ENCODE measurements around the gene KLHDC7A.
"Not testable (repeated sequence)": the region's sequence is repeated elsewhere in the genome, so short reads cannot be mapped to it uniquely, and the experiment has no call there.

Gene KLHDC7A

DNA sequence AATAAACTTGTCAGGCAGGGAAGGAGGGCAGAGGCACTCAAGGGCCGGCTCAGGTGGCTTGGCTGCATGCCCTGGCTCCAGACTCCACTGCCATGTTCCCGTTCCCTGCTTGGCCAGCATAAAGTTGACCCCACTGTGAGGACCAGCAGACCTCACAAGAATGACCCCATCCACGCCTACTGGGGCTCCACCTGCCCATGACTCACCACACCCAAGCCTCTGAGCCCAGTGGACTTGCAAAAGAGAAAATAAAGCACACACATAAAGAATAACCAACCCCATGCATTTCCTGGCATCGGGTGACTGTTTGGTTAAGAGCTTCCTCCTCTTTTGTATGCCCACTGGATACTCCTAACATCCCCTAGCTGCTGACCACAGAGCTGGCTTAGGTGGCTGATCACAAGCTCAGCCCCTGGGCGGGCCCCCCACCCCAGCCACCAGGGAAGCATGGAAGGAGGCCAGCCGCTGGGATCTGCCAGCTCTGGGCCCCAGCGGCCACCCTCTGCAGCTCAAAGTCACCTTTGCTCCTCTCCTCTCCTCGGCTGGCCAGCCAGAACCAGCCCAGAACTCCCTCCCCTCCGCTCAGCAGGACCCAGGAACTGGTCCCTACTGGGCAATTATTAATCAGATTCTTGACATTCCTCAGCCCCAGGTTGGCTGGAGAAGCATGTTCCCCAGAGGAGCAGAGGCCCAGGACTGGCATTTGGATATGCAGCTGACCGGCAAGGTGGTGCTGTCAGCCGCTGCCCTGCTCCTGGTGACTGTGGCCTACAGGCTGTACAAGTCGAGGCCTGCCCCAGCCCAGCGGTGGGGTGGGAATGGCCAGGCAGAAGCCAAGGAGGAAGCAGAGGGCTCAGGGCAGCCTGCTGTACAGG, at the start of gene KLHDC7A:
Gene KLHDC7A (plus strand): TSS at position 616 of the 875 bp plus-strand sequence. CDS start 52 bp downstream, at position 668.
- no peak for DNase-seq

DNA sequence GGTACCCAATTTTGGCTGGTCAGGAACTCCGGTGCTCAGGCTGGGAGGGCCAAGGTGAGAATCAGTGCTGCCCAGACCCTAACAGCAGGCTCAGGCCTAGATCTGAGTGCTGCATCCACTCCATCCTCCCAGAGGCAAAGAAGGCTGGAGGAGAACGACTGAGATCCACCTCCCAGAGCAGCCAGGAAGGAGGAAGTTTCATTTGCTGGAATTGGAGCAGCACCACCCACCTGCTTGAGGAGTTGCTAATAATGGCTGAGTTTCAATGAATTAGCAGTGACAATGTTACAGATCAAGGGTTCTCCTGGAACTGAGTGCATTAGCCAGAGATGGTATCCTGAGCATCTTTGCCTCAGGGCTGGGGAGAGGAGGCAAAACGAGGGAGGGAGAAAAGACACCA, 46.7 kb upstream of the KLHDC7A start:
- no peak for DNase-seq

DNA sequence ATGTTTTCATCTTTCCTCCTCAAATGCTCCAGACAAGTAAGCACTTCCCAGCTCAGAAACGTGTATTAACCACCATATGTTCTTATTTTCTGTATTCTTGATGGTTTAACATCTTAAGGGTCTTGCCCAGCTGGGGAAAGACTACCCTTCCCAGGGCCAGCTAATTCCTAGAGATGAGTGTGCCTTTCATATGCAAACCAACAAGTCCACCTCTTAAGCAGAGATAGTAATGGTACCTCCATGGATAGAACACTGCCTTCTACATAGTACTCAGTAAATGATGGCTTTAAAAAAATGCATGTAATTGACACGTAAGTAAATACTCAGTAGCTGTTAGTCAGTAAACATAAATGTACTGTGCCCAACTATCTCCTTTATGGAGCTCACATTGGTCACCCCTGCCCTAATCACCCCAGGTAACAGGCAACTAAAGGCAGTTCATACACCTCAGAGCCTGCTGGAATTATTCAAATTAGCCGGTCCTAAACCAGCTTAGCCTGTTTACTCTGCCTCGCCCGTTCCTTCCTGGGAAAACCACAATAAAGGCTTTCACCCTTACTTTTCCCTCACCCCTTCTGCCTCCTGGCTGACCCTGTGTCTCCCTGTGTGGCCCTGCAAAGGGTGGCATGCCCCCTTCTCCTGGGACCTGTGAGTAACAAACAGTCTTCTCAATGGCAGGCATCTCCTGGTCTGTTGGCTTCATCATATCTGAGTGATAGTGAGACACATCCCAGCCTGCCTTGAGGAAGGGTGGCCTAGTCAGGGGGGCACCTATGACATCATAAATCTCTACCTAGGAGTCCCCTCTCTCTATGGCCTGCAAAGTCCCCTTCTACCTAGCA, 40.1 kb upstream of the KLHDC7A start:
- no peak for DNase-seq

DNA sequence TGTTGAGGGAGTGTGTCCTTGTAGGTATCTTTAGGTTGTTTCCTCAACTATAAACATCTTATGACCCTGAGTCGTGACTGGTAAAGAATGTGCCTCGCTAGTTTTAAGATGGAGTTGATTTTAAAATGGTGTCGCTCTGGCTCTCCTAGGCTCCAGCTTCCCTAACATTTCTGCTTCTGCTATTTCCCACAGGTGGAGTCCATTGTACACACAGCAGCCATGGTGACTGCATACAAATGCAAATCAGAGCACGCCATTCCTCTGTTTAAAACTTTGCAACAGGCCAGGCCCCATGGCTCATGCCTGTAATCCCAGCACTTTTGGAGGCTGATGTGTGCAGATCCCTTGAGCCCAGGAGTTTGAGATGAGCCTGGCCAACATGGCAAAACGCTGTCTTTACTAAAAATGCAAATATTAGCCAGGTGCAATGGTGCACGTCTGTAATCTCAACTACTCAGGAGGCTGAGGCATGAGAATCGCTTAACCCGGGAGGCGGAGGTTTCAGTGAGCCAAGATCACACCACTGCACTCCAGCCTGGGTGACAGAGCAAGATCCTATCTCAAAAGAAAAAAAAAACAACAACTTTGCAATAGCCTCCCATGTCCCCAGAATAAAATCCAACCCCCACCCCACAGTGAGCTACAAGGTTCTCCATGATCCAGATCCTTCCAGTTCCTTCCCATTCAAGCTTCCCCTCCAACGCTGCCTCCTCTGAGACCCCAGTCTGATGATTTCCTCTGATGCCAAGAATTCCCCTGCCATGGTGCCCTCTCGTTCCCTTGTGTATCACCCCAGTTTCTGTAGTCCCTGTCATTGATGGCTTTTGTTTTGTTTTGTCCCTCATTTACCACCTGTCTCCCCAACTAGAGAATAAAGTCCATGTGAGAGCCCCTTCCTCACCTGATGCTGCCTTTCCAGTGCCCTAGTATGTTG, 36.9 kb upstream of the KLHDC7A start:
- no peak for DNase-seq

DNA sequence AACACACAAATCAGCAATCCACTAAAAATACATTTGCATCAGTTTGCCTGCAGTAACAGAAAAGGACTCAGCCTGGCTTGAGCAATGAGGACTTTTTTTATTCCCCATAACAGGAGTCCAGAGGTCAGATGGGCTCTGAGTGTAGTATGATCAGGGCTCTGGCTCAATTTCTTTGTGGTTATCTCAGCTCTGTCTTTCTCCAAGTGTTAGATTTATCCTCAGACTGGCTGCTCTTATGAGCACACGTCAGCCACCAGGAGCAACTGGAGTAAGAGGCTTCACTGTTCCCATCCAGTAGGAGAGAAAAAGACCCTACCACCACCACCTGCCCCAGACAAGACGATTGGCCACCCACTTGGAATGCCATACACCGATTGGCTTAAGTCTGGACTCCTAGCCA, 36.2 kb upstream of the KLHDC7A start:
- no peak for DNase-seq

DNA sequence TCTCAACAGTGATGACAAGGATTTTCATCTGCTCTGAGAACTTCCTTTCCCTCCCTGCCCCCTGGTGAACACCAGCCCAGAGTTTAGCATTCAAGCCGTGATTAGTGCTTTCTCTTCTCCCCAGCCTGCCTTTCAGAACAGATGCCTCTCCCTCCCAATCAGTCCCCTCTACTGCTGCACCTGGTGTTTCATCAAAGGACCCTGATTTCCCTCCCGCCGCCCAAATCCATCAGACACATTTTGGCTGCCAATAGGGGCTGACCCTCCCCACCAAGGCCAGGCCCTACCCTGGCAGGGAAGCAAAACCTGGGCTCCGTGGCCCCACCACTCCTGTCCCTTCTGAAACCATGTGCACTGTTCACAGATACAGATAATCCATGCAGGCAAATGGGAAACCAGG, 34.0 kb upstream of the KLHDC7A start:
- DNase-seq, result no peak

DNA sequence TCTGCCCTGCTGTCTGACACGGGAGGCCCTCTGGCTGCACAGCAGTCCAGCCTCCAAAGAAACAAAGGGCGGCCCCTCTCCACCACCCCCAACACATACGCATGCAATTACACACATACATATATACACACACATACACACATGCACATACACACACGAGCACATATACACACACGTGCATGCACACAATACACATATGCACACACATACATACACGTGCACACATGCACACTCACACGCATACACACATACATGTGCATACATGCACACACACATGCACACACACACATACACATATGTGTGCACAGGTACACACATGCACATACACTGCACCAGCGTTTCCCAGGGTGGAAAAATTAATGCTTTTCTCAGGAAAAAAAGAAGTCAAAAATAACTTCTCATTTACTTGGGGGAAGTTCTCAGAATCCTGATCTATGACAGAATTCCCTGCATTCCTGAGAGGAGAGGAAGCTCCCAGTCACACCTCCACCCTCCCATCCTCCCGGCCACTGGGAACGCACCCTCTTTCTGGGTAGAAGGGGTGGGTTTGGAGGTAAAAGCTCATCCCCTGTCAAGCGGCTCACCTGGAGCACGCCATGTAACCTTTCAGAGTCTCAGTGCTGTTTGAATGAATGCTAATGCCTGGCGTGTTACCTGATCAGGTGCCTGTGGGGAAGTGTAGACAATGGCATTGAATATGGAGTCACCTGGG, 33.1 kb upstream of the KLHDC7A start:
- DNase-seq, result no peak

DNA sequence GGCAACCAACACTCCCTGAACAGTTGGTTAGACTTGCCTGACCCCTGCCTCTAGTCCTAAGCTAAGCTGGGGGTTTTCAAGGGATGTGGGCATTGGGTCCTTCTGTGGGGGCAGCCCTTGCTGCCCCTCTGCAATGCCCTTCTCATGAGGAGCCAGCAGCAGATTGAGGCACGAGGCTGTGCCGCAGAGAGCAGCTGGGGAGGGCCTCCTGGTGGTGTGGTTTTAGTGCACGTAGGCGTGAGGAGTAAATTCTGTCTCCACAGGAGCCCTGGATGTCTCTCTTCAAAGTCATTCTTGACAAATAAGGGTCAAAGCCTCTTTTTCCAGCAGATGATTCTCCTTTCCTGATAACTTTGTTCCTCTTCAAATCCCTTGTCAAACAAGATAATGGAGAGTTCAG, 31.8 kb upstream of the KLHDC7A start:
- no peak for DNase-seq

DNA sequence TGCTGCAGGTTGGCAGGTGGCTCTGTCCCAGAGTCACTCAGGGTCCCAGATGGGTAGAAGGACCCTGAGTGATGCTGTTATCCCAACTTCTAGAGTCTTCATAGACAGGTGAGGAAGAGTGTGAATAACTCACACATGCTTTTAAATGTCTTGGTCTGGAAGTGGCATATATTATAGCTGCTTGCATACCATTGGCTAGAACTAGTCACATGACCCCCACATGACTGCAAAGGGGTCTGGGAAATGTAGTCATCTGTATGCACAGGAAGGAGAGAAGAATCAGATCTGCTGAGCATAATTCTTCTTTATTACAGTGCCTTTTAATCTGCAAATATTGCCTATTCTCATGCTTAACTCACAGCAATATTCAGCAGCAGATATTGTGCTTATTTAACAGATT, 28.2 kb upstream of the KLHDC7A start:
- peak; percentile 1 for DNase-seq

DNA sequence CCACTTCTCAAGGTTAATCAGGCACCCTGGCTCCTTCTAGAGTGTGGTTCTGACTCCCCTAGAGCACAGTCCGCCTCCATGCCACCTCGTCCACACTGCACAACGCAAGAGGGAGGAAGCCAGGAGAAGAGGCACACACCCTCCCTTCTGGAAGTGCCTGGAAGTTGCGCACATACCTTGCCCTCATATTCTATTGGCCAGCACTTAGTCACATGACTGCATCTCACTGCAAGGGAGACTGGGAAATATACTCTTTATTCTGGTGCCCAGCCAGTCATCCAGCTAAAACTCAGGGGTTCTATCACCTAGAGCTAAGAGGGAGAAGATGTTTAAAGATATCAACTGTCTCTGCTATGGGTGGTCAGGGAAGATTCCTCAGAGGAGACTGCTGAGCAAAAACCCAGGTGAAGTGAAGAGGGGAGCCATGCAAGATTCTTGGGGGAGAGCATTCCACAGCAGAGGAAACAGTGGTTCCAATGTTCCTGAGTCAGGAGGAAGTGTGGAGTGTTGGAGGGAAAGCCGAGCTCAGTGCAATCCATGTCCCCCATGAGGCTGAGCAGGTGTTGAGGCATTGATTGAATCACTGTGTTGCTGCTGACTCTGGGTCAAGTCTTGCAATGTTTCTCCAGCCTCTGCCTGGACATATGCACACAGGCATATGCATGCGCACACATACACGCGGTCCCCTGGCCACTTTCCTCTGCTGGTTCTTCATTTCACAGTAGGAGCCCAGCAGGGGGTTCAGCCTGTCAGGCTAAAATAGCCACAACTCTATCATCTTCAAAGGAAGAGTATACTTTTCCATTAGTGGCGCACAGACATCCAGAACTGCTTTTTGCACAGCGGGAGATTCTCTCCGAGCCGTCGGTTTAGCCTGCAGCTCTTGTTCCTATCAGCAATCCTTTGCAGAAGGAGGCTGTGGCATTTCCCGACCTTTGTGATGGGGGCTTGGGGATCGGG, 22.3 kb upstream of the KLHDC7A start:
- no peak for DNase-seq

DNA sequence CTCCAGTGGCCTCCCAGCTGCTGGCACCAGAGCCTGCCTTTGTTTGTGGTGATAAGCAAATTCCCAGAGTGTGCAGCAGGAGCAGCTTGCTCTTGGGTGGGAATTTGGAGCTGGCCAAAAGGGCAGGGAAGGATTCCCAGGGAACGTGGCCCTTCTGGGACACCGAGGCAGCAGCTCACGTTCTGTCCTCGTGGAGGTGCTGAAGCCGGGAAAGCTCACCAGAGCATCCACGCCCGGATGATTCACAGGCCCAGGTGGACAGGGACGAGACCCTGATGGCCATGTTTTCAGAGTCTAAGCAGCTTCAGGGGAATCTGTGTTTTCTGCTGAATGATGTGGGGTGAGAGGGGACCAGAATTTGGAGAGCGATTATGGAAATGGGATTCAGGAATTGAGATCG, 19.1 kb upstream of the KLHDC7A start:
- DNase-seq, result no peak

DNA sequence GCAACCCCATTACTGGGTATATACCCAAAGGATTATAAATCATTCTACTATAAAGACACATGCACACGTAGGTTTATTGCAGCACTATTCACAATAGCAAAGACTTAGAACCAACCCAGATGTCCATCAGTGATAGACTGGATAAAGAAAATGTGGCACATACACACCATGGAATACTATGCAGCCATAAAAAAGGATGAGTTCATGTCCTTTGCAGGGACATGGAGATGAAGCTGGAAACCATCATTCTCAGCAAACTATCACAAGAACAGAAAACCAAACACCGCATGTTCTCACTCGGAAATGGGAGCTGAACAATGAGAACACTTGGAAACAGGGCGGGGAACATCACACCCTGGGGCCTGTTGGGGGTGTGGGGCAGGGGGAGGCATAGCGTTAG, 18.2 kb upstream of the KLHDC7A start:
- not testable (repeated sequence) for DNase-seq

DNA sequence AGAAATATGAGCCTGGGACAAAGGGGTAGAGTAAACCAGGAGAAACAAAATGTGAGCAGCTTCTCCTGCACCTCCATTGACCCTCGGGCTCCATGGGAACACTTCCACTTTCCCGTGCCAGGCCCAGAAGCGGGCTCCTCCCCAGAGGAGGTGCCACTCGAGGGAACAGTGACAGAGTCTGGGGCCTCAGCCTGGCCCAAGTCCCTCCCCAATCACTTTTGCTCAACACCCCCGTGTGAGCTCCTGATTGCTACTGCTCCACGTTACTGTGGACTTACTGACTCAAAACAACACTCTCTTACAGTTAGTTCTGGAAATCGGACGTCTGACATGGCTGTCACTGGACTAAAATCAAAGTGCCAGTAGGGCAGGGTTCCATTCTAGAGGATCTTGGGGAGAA, 17.7 kb upstream of the KLHDC7A start:
- DNase-seq, result no peak

DNA sequence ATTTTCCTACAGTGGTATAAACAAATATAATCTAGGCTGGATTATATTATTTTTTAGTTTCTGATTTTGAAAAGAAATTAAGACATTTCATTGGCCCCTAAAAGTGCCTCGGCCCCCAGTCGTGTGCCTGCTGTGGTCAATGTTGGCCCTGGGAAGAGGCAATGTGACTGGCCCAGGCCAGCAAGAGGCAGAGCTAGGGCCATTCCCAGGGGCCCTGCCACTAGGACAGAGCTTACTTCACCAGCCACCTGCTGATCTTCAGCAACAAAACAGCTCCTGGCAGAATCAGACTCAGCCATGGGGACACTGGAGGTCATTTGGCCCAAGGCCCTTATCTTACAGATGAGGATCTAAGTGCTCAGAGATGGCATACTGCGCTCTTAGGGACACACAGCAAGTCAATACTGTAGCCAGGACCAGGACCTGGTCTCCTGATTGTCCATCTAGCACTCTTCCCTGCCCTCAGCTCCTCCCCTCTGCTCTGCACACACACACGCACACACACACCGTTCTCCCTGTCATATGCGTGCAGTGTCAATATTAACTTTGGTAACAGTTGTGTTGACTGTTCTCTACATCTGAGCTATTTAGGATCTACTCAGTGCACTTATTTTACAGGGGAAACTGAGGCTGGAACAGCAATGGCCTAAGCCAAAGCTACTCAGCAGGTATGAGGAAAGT, 16.6 kb upstream of the KLHDC7A start:
- DNase-seq, result no peak

DNA sequence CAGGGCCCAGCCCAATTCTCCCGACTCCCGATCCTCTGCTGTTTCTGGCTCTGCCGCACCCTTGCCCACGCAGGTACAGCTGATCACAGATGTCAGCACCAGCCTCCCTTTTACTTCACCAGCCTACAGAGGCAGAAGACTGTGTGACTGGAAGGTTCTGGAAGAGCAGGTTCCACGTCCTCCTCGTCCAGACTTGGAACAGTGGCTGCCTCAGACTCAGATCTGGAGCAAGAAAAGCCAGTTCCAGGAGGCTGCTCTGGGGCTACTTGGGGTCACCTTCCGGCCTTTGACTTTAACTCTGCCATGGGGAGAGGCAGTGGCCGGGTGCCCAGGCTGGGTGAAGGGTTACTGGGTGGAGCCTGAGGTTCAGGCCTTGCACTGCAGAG, 16.1 kb upstream of the KLHDC7A start:
- DNase-seq, result no peak

DNA sequence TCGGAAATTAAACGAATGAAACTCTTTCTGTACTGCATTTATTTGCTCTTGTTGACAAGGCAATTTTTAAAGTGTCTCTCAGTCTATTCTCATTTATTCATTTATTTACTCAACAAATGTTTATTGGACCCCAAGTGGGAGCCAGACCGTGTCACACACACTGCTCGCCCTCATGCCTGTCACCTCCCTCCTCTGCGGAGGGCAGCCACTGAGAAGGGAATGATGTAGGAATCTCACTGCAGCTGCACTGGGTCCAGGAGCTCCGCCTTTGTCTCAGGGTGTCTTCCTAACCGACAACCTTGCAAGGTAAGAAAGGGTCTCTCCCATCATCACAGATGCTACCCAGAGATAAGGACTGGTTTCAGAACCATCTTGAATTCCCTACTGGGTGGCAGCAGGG, 14.1 kb upstream of the KLHDC7A start:
- no peak for DNase-seq

DNA sequence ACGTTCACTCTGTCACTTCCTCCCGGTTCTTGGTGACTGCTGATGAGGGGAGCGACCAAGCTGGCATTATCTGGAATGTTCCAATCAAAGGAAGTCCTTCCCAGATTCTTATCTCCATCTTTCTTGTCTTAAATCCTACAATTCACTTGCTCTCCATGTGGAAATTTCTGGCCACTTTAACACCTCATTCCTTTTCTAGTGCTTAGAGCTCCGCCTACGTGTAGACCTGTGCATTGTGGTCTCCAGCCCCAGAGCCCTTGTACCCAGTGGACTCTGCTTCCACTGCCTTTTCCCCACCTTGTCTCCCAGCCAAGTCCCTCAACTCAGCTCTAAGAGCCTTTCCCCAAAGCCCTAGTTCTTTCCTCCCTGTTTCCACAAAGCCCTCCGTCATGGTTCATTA, 12.2 kb upstream of the KLHDC7A start:
- no peak for DNase-seq

DNA sequence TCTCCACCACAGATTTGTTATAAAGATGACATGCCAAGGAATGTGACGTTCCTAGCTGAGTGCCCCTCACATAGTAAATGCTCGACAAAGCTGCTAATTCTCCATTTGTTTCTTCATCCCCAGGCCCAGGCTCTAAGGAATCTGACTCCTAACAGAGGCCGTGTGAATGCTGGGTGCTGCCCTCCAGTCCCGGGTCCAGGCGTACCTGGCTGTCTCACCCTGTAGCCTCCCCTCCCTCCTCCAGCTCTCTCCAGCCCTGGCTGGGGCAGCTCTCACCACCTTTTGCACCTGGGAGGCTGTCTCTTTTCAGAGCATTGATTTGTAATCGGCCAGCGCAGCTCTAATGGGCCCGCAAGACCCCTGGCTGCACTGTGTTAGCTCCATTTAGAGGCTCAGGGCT, 11.2 kb upstream of the KLHDC7A start:
- no peak for DNase-seq

DNA sequence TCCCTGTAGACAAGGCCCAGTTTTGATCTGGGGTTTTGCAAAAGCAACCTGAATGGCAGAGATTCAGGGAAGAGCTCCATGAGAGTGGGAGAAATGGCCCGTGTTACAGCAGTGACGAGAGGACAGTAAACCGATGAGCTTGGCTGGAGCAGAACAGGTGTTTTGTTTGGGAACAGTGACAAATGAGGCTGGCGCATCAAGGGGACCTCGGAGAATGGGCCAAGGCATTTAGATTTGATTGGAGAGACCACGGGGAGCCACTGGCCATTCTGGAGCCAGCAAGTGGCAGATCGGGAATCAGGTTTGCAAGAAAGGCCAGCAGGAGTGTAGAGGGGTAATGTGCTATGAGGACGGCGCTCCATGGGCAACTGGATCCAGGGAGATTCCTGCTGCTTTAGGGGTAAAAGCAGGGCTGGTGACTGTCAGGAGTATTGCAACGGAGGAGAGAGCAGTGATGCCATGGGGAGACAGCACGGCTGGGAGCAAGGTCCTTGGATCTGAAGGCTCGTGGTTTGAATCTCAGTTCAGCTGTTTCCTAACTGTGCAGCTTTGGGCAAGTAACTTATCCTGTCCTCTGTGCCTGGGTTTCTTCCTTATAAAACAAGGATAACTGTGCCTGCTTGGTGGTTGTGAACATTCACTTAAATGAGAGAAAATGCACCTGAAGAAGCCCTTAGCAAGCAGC, 9.9 kb upstream of the KLHDC7A start:
- DNase-seq, result no peak

All from fibroblast of skin of right biceps (primary cell).